GM12874 (cell line): ENCODE data around the gene CELSR3.

Source experiments
- TF ChIP-seq, protein P1 (sequence below): IDR thresholded peaks from 2 replicates; pipeline ENCODE4 v1.5.1; 2011; ENCODE audit warnings: low read depth, mild to moderate bottlenecking, control low read depth, low read length, moderate library complexity; ENCODE audit not compliant: insufficient read depth

Gene CELSR3

DNA sequence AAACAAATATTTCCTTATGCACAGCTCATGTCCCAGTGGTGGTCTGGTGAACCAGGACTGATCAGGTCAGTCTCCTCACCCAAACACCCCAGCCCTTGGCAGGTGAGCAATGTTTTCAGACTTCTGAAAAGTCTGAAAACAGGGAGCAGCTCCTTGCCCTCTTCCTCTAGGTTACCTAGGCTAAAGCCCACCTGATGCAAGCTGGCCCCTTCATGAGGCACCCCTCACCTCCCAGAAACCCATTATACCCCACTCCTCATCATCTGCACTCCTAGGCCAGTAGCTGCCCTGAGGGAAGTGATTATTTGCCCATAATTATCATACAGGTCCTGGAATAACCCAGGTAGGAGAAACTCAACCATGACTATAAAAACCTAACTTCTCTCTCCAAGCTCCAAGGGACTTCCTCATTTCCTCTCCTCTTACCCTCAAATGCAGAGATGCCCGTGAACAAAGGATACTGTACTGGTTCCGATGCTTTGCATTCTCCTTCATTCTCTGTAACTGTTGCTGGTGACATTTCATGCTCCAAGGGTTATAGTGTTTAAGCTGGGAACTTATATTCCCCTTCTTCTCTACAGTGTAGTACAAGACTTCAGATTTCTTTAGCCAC, 28.3 kb upstream of the CELSR3 start:
- TF ChIP-seq, protein P1, sequence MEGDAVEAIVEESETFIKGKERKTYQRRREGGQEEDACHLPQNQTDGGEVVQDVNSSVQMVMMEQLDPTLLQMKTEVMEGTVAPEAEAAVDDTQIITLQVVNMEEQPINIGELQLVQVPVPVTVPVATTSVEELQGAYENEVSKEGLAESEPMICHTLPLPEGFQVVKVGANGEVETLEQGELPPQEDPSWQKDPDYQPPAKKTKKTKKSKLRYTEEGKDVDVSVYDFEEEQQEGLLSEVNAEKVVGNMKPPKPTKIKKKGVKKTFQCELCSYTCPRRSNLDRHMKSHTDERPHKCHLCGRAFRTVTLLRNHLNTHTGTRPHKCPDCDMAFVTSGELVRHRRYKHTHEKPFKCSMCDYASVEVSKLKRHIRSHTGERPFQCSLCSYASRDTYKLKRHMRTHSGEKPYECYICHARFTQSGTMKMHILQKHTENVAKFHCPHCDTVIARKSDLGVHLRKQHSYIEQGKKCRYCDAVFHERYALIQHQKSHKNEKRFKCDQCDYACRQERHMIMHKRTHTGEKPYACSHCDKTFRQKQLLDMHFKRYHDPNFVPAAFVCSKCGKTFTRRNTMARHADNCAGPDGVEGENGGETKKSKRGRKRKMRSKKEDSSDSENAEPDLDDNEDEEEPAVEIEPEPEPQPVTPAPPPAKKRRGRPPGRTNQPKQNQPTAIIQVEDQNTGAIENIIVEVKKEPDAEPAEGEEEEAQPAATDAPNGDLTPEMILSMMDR: no peak

DNA sequence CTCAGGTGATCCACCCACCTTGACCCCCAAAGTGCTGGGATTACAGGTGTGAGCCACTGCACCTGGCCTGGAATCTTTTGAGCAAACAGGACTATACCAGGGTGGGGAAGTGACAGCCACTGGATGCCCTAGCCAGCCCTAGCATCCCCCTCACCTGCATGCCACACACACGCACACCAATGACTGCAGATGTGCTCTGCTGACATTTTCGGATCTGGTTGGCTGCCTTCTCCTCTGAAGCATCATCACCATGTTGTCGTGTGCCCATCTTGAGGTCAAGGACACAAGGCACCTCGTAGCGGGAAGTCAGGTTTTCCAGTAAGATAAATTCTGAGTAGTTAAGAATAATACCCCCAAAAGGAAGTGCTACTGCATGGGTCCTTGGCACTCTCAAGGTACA, 26.7 kb upstream of the CELSR3 start:
- TF ChIP-seq, protein P1: no peak

DNA sequence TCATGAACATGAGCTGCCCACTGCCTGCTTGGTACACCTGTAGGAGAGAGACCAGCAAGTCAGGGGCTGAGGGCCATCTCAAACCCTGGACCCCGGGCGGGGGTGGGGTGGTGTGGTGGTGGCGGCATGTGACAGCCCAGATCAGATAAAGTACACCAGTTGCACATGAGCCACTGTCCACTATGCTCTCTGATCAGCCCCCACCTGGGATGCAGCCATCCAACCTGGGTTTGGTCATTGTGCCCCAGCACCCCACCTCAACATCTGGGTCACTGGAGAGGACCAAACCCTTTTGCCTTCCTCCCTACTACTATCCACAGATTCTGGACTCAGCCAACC, 26.0 kb upstream of the CELSR3 start:
- TF ChIP-seq, protein P1: no peak

DNA sequence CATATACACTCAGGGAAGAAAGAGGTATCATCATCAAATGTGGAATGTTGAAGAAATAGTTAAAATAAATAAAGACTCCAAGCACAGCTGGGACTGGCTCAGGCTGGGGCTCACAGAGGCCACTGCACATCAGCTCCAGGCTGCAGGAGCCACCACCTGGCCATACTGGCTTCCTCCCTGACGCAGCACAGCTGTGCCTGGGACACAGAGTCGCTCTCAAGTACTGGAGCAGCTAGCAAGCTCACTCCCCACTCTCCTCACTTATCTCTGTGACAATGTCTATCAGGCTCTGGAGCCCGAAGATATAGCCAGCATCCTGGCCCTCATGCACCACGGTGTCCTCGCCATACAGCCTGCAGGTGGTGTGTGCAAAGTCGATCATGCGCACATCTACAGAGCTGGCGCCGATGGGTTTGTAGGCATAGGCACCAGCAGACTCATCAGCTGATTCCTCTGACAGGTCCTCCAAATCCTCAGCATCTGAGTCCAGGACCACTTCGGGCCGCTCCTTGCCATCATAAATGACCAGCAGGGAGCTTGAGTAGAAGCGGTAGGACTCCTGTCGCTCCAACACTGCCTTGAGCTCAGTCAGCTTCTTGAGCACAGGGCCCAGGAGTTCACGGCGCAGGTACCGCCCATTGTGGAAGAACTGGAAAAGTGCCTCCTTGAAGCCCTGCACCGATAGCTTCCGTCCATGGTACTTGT, 25.5 kb upstream of the CELSR3 start:
- TF ChIP-seq, protein P1: no peak

DNA sequence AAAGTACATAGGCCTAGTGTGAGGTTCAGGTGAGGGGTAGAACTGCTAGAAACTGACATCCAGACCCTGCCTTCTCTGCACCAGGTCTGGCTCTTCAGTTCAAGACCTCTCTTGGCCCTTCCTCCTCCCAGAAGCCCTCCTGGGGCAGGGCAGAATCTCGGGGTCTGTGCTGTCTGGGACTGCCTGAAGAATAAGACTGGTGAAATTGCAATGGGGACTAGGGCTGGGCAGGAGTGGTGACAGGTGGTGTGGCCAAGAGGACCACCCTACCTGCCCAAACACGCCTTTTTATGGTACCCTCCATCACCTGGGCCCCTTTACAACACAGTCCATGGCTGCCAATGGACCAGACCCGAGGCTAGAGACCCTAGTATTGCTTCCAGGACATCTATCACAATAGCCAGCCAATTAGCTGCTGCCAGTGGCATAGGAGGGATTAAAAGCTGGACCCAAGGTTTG, 24.6 kb upstream of the CELSR3 start:
- TF ChIP-seq, protein P1: no peak

DNA sequence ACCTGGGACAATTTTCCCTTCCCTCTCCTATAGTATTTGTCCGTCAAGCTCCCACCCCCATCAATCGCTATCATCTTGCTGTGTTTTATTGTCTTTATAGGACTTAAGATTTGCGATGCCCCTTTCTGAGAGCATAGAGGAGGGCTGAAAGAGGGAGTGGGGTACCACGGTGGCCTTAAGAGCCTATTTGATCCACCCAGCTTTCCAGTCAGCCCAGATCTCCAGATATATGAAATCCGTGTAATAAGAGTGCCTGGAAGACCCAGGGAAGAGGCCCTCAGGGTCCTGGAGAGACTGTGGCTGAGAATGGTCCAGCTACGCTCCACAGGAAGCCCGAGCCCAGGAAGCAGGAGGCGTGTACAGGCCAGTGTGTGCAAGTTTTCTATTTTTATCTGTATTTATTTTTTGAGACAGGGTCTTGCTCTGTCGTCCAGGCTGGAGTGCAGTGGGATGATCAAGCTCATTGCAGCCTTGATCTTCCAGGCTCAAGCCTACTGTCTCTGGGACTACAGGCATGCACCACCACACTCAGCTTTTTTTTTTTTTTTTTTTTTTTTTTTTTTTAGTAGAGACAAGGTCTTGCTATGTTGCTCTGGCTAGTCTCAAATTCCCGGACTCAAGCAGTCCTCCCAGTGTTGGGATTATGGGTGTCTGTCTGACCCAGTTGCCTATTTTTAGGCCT, 24.0 kb upstream of the CELSR3 start:
- TF ChIP-seq, protein P1: no peak

DNA sequence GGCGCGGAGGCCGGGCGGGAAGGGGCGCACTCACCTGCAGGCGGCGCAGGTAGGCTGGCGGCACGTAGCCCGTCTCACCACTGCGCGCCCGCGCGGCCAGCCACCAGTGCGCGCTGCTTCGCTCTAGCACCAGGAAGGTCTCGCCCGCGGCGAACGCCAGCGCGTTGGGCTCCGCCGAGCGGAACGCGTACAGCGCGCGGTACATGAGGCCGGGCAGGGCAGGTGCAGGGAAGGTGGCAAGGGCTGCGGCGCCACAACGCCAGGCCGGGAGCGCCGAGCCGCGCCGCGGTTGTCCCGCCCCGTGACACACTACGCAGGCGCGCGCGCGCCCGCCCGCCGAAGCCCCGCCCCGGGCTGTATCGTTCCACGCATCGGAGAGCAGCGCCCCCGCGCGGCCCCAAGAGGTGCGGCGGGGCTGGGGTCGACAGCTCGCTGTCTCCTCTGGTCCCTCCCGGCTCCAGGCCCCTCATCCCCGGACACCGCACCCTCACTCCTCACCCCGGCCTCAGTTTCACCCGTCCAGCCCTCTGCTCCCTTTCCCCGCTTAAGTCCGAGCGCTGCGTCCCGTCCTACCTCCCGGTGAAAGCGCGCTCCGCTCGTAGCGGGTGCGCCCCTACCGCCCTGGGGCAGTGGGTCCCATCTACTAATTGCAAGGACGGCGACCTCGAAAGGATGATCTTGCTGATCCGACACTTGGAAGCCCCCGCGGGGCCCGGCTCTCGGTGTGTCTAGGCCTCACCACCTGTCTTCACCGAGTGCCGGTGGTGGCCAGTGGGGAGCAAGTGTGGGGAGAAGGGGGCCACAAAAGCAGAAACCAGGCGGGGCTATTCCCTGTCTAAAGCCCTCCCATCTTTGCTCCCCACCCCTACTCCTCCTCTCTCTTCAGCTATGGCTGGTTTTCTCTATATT, 23.2 kb upstream of the CELSR3 start, which contains the start of gene NCKIPSD:
NCKIPSD (minus strand) TSS at position 313 of the 909 bp plus-strand sequence; CDS start at position 205, 108 bp downstream.
- TF ChIP-seq, protein P1: peak; percentile 91
